Osteocyte (in vitro differentiated cells): ENCODE results near the gene GAGE10. TPM values are rescaled to one million over a fixed set of nuclear protein-coding genes. Genes with fewer than 3 reads are reported as not detected.

Source experiments
- DNase-seq: peaks from one replicate; pipeline ENCODE4 v3.0.0; 2021; ENCODE audit warnings: mixed read lengths; ENCODE audit not compliant: unreplicated experiment; ENCODE audit errors: extremely low spot score
- H3K27ac Mint-ChIP-seq: one replicate; pipeline ENCODE4 v1.8.0; 2021; ENCODE audit warnings: mild to moderate bottlenecking, mixed read lengths; ENCODE audit not compliant: unreplicated experiment
- H3K27me3 Mint-ChIP-seq: one replicate; pipeline ENCODE4 v1.8.0; 2021; ENCODE audit warnings: mixed read lengths; ENCODE audit not compliant: unreplicated experiment
- H3K36me3 Mint-ChIP-seq: one replicate; pipeline ENCODE4 v1.8.0; 2021; ENCODE audit warnings: mixed read lengths; ENCODE audit not compliant: unreplicated experiment
- H3K4me1 Mint-ChIP-seq: one replicate; pipeline ENCODE4 v1.8.0; 2021; ENCODE audit warnings: mixed read lengths; ENCODE audit not compliant: unreplicated experiment
- H3K4me3 Mint-ChIP-seq: one replicate; pipeline ENCODE4 v1.8.0; 2021; ENCODE audit warnings: mild to moderate bottlenecking, moderate library complexity, mixed read lengths; ENCODE audit not compliant: unreplicated experiment
- H3K9me3 Mint-ChIP-seq: one replicate; pipeline ENCODE4 v1.8.0; 2021; ENCODE audit warnings: mixed read lengths; ENCODE audit not compliant: unreplicated experiment
- total RNA-seq: library from RNA; stranded (reverse); gene quantifications from 2 replicates; pipeline ENCODE4 v1.2.1, GENCODE V29; 2021
- TF ChIP-seq, protein P1 (sequence below): fragments of 200-600 bp; sonication (generic); IDR thresholded peaks from 2 replicates; pipeline ENCODE4 v1.5.0; 2021; ENCODE audit warnings: antibody characterized with exemption, mild to moderate bottlenecking, moderate library complexity

Gene GAGE10
- total RNA-seq, 1 donor from 2014 or later: not detected

DNA sequence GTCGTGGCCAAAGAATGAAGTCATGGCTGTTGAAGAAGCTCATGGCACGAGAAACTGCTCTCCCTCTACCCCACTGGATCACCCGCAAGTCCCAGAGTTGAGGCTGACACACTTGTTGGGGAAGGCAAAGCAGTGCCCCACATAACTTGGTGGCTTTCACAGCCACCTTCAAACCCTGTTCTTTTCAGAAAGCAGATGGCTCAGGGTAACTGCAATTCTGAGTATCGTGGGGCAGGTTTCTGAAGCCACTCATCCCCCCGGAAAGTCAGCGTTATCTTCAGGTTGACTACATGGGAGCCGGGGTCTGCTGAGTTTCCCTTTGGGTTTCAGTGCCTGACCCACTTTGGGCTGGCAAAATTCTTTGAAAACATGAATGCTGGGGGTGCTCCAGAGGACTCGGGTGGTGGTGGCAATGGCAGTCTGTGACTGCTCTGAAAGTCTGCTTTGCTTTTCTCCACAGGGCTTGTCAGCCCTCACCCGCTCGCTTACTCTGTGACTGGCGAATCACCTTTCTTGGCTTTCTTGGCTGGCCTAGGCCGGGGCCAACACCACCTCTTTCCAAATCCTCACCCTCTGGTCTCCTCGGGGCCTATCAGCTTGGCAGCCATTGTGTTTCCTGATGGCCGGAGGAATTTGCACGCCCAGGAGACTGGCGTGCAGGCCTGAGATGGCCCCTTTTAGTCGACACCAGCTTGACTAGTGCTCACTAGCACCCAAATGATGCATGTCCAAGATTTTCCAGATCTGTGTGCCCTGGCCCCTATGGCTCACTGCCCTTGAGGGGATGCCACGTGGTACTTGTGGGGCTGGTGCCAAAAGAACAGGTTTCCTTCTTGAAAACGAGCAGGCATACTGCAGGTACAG lies 26.5 kb upstream of the GAGE10 start:
- Mint-ChIP-seq H3K9me3 (no peaks in the 10 kb centered on the region), H3K27me3 (no peaks in the 10 kb centered on the region), H3K27ac (no peak overlapping the region), H3K4me1 (peaks cover 2% of the 10 kb centered on the region), H3K4me3 (no peak overlapping the region), H3K36me3 (peaks cover 2% of the 10 kb centered on the region)
- TF ChIP-seq, protein P1, sequence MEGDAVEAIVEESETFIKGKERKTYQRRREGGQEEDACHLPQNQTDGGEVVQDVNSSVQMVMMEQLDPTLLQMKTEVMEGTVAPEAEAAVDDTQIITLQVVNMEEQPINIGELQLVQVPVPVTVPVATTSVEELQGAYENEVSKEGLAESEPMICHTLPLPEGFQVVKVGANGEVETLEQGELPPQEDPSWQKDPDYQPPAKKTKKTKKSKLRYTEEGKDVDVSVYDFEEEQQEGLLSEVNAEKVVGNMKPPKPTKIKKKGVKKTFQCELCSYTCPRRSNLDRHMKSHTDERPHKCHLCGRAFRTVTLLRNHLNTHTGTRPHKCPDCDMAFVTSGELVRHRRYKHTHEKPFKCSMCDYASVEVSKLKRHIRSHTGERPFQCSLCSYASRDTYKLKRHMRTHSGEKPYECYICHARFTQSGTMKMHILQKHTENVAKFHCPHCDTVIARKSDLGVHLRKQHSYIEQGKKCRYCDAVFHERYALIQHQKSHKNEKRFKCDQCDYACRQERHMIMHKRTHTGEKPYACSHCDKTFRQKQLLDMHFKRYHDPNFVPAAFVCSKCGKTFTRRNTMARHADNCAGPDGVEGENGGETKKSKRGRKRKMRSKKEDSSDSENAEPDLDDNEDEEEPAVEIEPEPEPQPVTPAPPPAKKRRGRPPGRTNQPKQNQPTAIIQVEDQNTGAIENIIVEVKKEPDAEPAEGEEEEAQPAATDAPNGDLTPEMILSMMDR: no peak
- DNase-seq: no peak

GRCh38 chrX:49277535-49277830 lies 26.0 kb upstream of the GAGE10 start:
- no peak for DNase-seq
- H3K9me3 Mint-ChIP-seq: no peaks in the 10 kb centered on the region
- H3K27ac Mint-ChIP-seq: no peak overlapping the region
- TF ChIP-seq, protein P1: no peak
- H3K36me3 Mint-ChIP-seq: peaks cover 2% of the 10 kb centered on the region
- no peak overlapping the region for H3K4me3 Mint-ChIP-seq
- H3K4me1 Mint-ChIP-seq: no peaks in the 10 kb centered on the region
- no peaks in the 10 kb centered on the region for H3K27me3 Mint-ChIP-seq

GRCh38 chrX:49278081-49278480 lies 25.4 kb upstream of the GAGE10 start:
- no peaks in the 10 kb centered on the region for H3K4me1 Mint-ChIP-seq

GRCh38 chrX:49282647-49283011 lies 20.8 kb upstream of the GAGE10 start:
- H3K4me1 Mint-ChIP-seq: no peaks in the 10 kb centered on the region
- no peaks in the 10 kb centered on the region for H3K27me3 Mint-ChIP-seq
- no peaks in the 10 kb centered on the region for H3K36me3 Mint-ChIP-seq
- DNase-seq: no peak
- no peaks in the 10 kb centered on the region for H3K9me3 Mint-ChIP-seq
- TF ChIP-seq, protein P1: peak; percentile 32
- H3K27ac Mint-ChIP-seq: no peak overlapping the region
- no peak overlapping the region for H3K4me3 Mint-ChIP-seq

More at GRCh38 chrX:49278081-49278480, 25.4 kb upstream of the GAGE10 start:
- no peak for DNase-seq
- Mint-ChIP-seq H3K9me3 (no peaks in the 10 kb centered on the region), H3K36me3 (peaks cover 2% of the 10 kb centered on the region), H3K4me3 (no peak overlapping the region), H3K27ac (no peak overlapping the region), H3K27me3 (no peaks in the 10 kb centered on the region)
- TF ChIP-seq, protein P1: no peak

DNA sequence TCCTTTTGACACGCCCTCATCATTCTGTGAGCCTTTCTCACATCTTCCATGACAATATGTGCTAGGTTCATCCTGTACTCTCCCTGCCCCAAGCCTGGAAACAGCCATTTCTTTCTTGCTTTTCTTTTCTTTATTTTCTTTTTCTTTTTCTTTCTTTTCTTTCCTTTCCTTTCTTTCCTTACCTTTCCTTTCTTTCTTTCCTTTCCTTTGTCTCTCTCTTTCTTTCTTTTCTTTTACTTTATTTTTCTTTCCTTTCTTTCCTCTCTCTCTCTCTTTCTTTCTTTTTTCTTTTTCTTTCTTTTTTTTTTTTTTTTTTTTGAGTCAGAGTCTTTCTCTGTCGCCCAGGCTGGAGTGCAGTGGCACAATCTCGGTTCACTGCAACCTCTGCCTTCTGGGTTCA lies 19.2 kb upstream of the GAGE10 start:
- Mint-ChIP-seq H3K36me3 (no peaks in the 10 kb centered on the region), H3K27me3 (no peaks in the 10 kb centered on the region), H3K4me3 (no peak overlapping the region), H3K9me3 (no peaks in the 10 kb centered on the region), H3K27ac (no peak overlapping the region), H3K4me1 (no peaks in the 10 kb centered on the region)
- no peak for DNase-seq
- TF ChIP-seq, protein P1: no peak
